MM.1S (cell line): ENCODE measurements around the gene ZNF135.

Experiments
- DNase-seq: peaks from one replicate; pipeline ENCODE4 v3.0.0-alpha.2; 2015
- H2AFZ ChIP-seq: fragments of 300-600 bp; sonication (generic); 2 replicates; pipeline ENCODE4 v1.6.0; 2016; ENCODE audit warnings: antibody characterized with exemption, low read length
- H3F3A ChIP-seq: fragments of 300-600 bp; sonication (generic); 2 replicates; pipeline ENCODE4 v1.6.1; 2016; ENCODE audit warnings: mild to moderate bottlenecking, antibody characterized with exemption, low read length, moderate library complexity, mixed read lengths; ENCODE audit not compliant: insufficient read depth
- H3K27ac ChIP-seq: fragments of 300-600 bp; sonication (generic); 2 replicates; pipeline ENCODE4 v1.5.1; 2016; ENCODE audit warnings: mild to moderate bottlenecking, low read length
- H3K27me3 ChIP-seq: fragments of 300-600 bp; sonication (generic); replicated peaks from 2 replicates; pipeline ENCODE4 v1.6.0; 2016; ENCODE audit warnings: low read length; ENCODE audit not compliant: insufficient read depth
- H3K36me3 ChIP-seq: fragments of 300-600 bp; sonication (generic); replicated peaks from 2 replicates; pipeline ENCODE4 v1.6.1; 2016; ENCODE audit warnings: mild to moderate bottlenecking, low read length, mixed read lengths; ENCODE audit not compliant: insufficient read depth
- H3K4me1 ChIP-seq: fragments of 300-600 bp; sonication (generic); 2 replicates; pipeline ENCODE4 v1.6.1; 2016; ENCODE audit warnings: low read length, mixed read lengths
- H3K4me2 ChIP-seq: fragments of 300-600 bp; sonication (generic); 2 replicates; pipeline ENCODE4 v1.6.0; 2016; ENCODE audit warnings: low read depth, low read length
- H3K4me3 ChIP-seq: fragments of 300-600 bp; sonication (generic); 2 replicates; pipeline ENCODE4 v1.5.1; 2016; ENCODE audit warnings: low read length, mixed read lengths
- H3K79me2 ChIP-seq: fragments of 300-600 bp; sonication (generic); 2 replicates; pipeline ENCODE4 v1.6.1; 2016; ENCODE audit warnings: mixed run types, low read length, mixed read lengths
- H3K9ac ChIP-seq: fragments of 300-600 bp; sonication (generic); 2 replicates; pipeline ENCODE4 v1.6.1; 2016; ENCODE audit warnings: low read length, mixed read lengths
- H3K9me2 ChIP-seq: fragments of 300-600 bp; sonication (generic); replicated peaks from 2 replicates; pipeline ENCODE4 v1.6.1; 2016; ENCODE audit warnings: mild to moderate bottlenecking, low read length, mixed read lengths; ENCODE audit not compliant: insufficient read depth
- H3K9me3 ChIP-seq: fragments of 300-600 bp; sonication (generic); replicated peaks from 2 replicates; pipeline ENCODE4 v1.6.1; 2016; ENCODE audit warnings: mild to moderate bottlenecking, low read length, mixed read lengths; ENCODE audit not compliant: insufficient read depth
- H4K20me1 ChIP-seq: fragments of 300-600 bp; sonication (generic); 2 replicates; pipeline ENCODE4 v1.6.1; 2016; ENCODE audit warnings: mild to moderate bottlenecking, low read length, moderate library complexity, mixed read lengths; ENCODE audit not compliant: insufficient read depth
- EZH2 ChIP-seq: fragments of 300-600 bp; sonication (generic); optimal IDR thresholded peaks from 2 replicates; pipeline ENCODE3; 2017; ENCODE audit warnings: low read depth, mild to moderate bottlenecking, antibody characterized with exemption, low read length, mixed read lengths
- EZH2phosphoT487 ChIP-seq: fragments of 300-600 bp; sonication (generic); IDR thresholded peaks from 2 replicates; pipeline ENCODE4 v1.6.1; 2018; ENCODE audit warnings: antibody characterized with exemption, low read length
- TF ChIP-seq, protein P1 (sequence below): fragments of 300-600 bp; sonication (generic); IDR thresholded peaks from 2 replicates; pipeline ENCODE4 v1.5.1; 2016; ENCODE audit warnings: antibody characterized with exemption, low read length, mixed read lengths

ZNF135 gene

GRCh38 chr19:58086825-58087710 lies 28.0 kb downstream of the ZNF135 start:
- DNase-seq: no peak
- H3K4me2 ChIP-seq: no peak overlapping the region
- no peak overlapping the region for H3K4me3 ChIP-seq
- no peak overlapping the region for H3K9ac ChIP-seq
- no peaks in the 10 kb centered on the region for H3K9me2 ChIP-seq
- H3K79me2 ChIP-seq: no peaks in the 10 kb centered on the region
- no peak overlapping the region for H3K27ac ChIP-seq
- TF ChIP-seq EZH2: no peak
- TF ChIP-seq EZH2phosphoT487: no peak
- TF ChIP-seq, protein P1, sequence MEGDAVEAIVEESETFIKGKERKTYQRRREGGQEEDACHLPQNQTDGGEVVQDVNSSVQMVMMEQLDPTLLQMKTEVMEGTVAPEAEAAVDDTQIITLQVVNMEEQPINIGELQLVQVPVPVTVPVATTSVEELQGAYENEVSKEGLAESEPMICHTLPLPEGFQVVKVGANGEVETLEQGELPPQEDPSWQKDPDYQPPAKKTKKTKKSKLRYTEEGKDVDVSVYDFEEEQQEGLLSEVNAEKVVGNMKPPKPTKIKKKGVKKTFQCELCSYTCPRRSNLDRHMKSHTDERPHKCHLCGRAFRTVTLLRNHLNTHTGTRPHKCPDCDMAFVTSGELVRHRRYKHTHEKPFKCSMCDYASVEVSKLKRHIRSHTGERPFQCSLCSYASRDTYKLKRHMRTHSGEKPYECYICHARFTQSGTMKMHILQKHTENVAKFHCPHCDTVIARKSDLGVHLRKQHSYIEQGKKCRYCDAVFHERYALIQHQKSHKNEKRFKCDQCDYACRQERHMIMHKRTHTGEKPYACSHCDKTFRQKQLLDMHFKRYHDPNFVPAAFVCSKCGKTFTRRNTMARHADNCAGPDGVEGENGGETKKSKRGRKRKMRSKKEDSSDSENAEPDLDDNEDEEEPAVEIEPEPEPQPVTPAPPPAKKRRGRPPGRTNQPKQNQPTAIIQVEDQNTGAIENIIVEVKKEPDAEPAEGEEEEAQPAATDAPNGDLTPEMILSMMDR: no peak
- H3K9me3 ChIP-seq: no peaks in the 10 kb centered on the region
- no peaks in the 10 kb centered on the region for H3K36me3 ChIP-seq
- H3K27me3 ChIP-seq: no peaks in the 10 kb centered on the region
- H4K20me1 ChIP-seq: no peaks in the 10 kb centered on the region
- H3F3A ChIP-seq: no peaks in the 10 kb centered on the region
- H2AFZ ChIP-seq: no peak overlapping the region
- no peaks in the 10 kb centered on the region for H3K4me1 ChIP-seq

DNA sequence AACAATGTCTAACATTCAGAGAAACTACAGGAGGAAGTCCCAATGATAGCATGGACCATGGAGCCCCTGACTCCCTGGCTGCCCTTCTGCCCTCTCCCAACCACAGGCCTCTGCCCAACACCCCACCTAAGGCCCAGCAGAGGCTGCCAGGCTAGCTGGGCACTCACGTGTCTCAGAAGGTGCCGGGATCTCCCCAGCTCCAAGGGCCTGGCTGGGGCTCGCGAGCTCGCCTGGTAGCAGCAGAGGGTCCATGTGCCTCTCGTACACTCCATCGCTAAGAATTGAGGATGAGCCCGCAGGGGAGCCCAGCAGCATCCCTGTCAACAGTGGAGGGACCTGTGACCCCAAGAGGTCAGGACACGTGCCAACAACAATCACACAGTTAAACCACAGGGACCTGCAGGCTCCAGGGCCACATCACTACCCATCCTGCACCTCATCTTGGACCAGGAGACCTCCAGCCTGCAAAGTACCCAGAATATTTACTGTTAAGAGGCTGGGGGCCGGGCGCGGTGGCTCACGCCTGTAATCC lies 29.5 kb downstream of the ZNF135 start:
- no peak overlapping the region for H3K4me2 ChIP-seq
- TF ChIP-seq, protein P1: no peak
- TF ChIP-seq EZH2phosphoT487: no peak
- no peak for TF ChIP-seq EZH2
- H3K4me3 ChIP-seq: no peak overlapping the region
- no peaks in the 10 kb centered on the region for H3F3A ChIP-seq
- no peaks in the 10 kb centered on the region for H3K36me3 ChIP-seq
- H2AFZ ChIP-seq: no peak overlapping the region
- no peaks in the 10 kb centered on the region for H3K79me2 ChIP-seq
- no peaks in the 10 kb centered on the region for H3K27me3 ChIP-seq
- H3K27ac ChIP-seq: no peak overlapping the region
- DNase-seq: no peak
- H3K9me3 ChIP-seq: no peaks in the 10 kb centered on the region
- no peaks in the 10 kb centered on the region for H3K4me1 ChIP-seq
- no peaks in the 10 kb centered on the region for H3K9me2 ChIP-seq
- H4K20me1 ChIP-seq: no peaks in the 10 kb centered on the region
- H3K9ac ChIP-seq: no peak overlapping the region

GRCh38 chr19:58089846-58090245 lies 30.8 kb downstream of the ZNF135 start:
- TF ChIP-seq, protein P1: no peak
- H2AFZ ChIP-seq: no peak overlapping the region

More at GRCh38 chr19:58089846-58090245, 30.8 kb downstream of the ZNF135 start:
- H3K79me2 ChIP-seq: no peaks in the 10 kb centered on the region
- H3K4me1 ChIP-seq: no peaks in the 10 kb centered on the region
- H3K4me2 ChIP-seq: no peak overlapping the region
- H3K9me3 ChIP-seq: no peaks in the 10 kb centered on the region
- H4K20me1 ChIP-seq: no peaks in the 10 kb centered on the region
- no peaks in the 10 kb centered on the region for H3K27me3 ChIP-seq
- no peak overlapping the region for H3K9ac ChIP-seq
- DNase-seq: no peak
- no peaks in the 10 kb centered on the region for H3F3A ChIP-seq
- H3K36me3 ChIP-seq: no peaks in the 10 kb centered on the region
- H3K27ac ChIP-seq: no peak overlapping the region
- no peaks in the 10 kb centered on the region for H3K9me2 ChIP-seq
- H3K4me3 ChIP-seq: no peak overlapping the region
